NCI-H748 (cell line): ENCODE measurements around the gene LMBR1L.
A peak's percentile ranks its signal among the peaks of the same experiment; 100 is the strongest.
"Not testable (repeated sequence)": the region's sequence is repeated elsewhere in the genome, so short reads cannot be mapped to it uniquely, and the experiment has no call there.

Experiments
- DNase-seq: peaks from one replicate; lab custom pipeline; 2025; ENCODE audit not compliant: unreplicated experiment; lab: John Stamatoyannopoulos, UW

Gene LMBR1L

DNA sequence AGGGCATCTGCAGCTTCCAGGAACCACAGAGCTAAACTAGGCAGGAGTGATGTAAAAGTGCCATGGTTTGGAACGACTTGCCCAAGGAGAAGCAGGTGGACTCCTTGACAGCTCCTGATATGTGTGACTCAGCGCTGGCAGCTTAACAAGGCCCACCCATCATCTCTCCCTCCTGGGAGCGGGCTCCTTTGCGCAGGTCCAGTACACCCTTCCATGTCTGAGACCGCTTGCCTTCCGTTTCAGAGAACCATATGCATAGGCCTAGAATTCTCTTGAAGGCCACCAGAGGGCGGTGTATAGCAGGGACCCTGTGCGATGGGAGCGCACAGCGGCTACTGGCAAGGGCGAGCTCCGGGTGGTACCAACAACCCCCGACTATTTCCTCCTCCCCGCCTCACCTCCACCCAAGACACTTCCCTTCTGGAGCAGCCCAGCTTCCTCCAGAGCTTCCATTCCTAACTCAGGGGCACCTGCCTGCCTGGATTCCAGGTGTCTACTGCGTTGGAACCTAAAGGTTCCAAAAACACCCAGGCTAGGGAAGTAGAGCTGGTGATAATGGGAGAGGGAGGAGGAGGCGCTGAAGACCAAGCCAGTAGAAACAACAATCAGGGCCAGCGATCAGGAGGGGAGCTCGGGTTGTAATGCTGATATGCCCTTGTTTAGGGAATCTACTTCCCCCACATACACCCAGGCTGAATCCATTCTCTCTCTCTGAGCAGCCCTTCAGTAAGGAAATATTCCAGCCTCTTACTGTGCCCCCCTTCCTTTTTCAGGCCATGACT is 22.3 kb downstream of the LMBR1L start:
- peak; percentile 88 for DNase-seq

DNA sequence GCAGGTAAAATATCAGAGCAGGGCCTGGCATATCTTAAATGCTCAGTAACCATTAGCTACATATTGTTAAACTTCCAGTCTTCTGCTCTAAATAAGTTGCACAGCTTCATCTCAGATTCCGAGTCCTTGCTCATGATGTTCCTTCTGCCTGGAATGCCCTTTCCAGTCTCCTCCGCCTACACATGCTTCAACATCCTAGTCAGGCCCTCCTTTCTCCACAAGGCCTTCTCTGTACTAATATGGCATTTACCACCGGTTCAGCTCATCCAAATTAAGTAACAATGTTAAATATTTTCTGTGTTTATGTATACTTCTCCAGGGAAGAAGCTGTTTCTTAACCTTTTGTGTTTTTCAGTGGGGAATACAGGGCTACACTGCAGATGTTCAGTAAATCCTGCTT is 24.5 kb downstream of the LMBR1L start:
- no peak for DNase-seq

DNA sequence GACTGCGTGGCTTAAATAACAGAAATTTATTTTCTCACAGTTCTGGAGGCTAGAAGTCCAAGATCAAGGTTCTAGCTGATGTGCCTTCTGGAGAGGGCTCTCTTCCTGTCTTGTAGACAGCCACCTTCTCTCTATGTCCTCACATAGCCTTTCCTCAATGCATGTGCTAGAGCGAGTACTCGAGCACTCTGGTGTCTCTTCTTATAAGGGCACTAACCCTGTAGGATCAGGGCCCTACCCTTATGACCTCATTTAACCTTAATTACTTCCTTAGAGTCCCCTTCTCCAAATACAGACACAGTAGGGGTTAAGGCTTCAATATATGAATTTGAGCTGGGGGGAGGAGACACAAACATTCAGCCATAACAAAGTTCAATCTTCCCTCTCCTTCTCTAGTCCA is 26.2 kb downstream of the LMBR1L start:
- no peak for DNase-seq

DNA sequence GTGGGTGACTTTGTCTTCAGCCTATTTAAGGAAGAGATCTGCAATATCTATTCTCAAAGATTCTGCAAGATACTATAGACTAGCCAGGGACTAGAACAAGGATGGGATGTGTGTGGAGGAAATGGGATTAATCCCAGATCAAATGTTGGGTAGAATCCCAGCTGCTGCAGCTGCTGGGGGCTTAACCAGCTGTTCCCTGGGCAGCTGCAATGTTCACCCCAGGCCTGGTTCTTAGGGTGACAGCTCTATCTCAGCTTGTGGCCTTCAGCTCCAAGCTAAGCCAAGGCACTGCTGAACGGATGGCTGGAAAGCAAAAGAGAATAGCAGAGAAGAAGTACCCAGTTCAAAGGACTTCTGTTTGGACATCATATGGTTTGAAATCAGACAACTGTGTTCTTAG is 30.9 kb downstream of the LMBR1L start:
- no peak for DNase-seq

DNA sequence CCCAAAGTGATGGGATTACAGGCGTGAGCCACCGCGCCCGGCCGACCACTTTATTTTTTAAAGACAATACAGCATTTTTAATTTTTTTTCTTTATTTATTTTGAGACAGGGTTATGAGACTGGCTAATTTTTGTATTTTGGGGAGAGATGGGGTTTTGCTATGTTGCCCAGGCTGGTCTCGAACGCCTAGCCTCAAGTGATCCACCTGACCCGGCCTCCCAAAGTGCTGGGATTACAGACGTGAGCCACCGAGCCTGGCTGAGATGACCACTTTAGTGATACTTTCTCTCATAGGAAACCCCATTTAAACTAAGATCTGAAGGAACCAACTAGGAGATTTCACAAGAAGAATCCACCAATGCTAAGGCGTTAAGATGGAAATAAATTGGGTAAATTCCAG is 39.7 kb downstream of the LMBR1L start:
- no peak for DNase-seq

DNA sequence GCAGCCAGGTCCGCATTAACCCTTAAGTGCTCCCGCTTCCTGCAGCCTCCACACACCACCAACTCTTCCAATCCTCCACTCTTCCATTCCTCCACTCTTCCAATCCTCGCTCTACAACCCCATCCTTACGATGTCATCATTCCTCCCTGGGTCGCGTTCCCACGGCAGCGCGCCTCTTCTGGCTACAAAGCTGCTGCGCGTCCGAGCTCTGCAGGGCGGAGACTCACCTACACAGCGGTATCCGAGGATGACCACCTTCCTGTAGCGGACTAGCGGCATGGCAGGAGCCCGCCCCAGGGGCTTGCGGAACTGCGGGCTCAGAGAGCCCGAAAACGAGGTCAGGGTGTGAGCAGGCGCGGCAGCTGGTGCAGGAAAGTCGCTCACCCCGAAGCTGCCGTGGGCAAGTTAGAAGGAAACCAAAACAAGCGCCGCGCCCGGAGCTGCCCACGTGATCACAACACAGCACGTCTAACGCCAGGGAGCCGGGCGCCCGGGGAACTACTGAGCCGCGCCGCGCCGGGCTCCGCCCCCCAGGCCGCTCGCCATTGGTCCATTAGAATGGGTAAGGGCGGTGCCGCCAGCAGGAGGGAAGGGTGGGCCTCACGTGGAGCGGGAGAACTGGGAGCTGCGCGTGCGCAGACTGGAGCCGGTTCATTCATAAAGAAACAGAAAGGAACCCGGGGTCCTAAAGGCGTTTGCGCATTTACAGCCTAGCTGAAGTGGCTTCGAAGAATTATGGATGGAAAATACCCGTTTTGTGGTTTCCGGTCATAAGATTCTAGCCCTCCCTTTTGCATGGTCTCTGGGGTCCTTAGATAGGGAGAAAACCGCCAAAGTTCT is 40.9 kb downstream of the LMBR1L start, which contains the start of gene RHEBL1:
Gene RHEBL1 (minus strand): TSS at position 473 of the 840 bp plus-strand sequence. CDS start 194 bp downstream, at position 279.
- DNase-seq: peak; percentile 98

DNA sequence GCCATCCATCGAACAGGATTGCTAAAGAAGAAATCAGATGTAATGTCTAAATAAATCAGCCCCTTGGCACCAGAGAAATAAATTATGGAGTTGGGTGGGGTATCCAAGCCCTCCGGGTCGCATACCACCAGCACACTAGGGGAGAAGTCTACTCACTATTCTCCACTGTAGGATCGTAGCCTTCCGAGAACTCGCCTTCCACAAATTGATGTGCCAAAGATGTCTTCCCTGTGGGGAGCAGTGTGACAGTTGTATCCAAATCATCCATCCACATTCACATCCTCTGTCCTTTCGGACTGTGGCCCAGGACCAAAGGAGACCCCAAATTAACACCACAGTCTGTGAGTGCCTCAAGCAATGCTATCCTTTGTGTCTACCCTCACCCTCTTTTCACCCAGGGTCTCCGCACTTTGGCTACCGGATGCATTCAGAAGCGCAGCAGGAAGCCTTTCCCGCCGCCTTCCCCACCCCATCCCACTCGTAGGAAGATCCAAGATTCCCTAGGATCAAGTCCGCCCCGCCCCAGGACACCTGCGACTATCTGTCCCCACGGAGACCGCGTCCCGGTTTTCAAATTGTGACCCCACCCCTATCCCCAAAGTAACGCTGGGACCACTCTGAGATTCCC is 41.7 kb downstream of the LMBR1L start:
- peak; percentile 32 for DNase-seq

DNA sequence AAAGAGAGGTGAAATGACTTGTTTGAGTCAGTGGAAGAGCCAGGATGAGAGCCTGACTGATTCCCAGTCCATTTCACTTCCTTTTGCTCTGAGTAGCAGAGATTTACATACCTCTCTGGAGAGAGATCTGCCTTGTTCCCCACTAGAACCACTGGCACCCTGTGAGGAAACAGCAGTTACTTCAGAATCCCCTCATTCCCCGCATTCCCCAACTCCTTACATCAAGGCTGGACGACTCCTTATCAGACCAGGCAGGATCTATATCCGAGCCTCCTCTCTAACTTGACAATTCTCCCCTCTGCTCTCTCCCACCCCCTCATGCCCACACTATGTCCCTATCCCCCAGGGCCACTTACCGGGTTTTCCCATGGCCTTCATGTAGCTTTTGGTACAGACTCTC is 44.5 kb downstream of the LMBR1L start:
- DNase-seq: no peak

DNA sequence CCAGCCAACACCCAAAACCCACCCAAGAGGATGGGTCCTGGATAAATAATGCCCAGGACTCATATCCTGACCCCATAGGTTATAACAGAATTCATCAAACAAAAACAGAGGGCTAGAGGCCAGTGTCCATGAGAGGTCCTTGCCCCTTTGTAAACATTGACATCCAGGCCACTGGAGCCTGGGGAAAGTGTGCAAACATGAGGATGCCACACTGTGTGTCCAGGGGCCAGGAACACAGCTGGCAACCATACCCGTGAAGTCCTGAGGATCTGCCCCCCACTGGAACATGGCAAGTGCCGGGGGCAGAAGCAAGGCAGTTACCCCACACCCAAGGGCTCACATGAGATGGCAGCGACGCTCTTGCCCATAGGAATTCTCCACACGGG is 45.9 kb downstream of the LMBR1L start:
- no peak for DNase-seq

DNA sequence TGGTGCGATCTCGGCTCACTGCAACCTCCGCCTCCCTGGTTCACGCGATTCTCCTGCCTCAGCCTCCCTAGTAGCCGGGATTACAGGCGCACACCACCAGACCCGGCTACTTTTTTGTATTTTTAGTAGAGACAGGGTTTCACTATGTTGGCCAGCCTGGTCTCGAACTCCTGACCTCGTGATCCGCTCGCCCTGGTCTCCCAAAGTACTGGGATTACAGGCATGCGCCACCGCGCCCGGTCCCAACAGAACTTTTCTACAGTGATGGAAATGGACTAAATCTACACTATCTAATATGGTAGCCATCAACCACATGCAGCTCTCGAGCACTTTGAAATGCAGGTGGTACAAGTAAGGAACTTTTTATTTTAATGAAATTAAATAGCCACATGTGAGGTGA is 48.7 kb downstream of the LMBR1L start:
- DNase-seq: not testable (repeated sequence)

DNA sequence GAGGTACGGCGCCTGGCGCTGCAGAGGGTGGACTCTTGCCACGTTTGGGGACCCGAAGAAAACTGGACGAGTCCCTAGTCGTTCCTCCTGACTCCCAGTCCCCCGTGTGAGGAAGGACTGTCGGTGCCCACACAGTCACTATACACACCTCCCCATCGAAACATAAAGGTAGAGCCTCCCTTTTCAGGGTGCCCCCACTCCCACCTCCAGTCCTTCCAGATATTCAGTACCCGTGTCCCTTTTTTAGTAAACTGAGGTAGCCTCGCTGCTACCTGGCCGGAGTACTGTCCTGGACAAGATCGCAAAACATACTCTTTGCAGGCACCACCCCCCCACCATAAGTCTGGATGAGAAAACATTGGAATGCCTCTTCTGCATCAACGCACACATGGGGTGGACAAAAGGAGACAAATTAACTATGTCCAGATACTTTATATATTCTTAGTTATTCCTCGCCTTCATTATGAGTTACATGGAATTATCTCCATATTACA is 49.4 kb downstream of the LMBR1L start:
- no peak for DNase-seq

DNA sequence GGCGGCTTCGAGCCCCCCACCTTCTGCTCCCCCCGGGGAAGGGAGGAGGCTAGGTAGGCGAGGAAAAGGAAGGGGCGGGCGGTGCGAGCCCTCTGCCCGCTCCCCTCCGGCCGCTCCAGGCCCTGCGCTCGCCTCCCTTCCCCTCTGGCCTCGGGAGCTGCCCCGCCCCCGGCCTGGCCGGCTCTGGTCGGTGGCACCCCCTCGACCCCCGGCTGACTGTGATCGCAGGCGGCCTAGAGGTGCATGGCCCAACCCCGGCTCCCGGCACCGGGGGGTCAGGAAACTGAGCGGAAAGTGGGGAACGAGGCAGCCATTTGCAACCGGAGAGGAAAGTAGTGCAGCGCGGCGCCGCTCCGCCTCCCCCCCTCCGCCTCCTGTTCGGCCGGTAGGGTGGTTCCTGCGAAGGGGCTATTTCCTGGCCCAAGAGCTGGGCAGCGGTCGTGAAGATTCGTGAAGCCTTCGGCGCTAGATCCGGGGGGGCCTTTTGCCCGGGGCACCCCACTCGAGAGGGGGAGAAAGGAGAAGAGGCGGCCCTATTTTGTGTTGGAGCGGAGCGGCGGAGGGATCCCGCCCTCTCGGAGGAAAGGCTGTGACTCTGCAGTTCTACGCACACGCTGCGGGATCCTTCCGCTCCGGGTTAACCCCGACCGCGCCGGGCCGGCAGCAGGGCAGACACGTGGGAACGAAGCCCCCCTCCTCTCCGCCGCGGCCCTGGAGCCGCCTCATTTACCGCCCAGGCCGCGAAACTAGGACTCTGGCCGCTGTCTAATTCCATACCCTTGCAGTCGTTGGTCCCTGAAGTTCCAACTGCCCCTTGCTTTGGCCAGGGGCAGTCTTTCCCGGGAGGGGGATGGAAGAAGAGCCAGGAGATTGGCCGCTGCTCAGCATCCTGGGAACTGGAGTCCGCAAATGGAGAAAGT is 50.1 kb downstream of the LMBR1L start, which contains the start of gene KMT2D:
Gene KMT2D (minus strand): TSS at position 558 of the 920 bp plus-strand sequence. CDS start 5,470 bp downstream, outside the sequence.
- DNase-seq: peak; percentile 97

DNA sequence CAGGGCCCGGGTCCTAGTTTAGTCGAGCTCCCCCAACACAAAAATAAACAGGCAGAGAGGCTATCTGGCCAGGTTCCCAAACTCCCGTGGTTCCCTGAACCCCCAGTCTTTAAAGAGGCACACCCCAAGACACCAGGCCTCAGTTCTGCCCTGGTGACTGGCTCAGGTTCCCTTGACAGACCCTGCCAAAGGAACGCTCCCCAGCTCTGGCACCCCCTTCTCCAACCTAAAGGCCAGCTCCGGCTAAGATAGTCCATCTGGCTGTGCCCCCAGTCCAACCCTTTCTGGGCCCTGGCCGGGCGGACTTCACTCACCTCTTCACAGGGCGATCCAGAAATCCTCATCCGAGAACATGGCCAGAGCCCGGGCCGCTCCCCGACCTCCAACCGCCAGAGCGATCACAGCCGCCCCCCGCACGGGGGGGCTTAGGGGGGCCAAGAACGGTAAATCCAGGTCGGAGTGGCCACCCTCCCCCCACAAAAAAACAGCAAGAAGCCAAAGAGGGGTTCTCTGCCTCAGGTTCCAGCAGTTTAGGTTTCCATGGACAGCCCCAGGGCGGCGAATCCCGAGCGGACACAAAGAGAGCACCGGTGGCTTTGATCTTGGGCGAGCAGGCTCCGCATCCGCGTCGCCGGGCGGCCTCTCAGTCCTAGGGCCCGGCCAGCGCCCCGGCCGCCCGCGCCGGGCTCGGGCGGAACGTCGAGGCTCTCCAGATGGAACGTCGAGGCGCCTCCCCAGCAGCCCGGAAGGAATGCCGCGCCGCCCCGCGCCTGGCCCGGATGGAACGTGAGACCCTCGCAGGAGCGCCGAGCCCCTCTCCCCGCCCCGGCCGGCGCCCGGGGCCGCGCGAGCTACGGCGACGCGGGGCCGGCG is 51.1 kb downstream of the LMBR1L start:
- DNase-seq: peak; percentile 45

DNA sequence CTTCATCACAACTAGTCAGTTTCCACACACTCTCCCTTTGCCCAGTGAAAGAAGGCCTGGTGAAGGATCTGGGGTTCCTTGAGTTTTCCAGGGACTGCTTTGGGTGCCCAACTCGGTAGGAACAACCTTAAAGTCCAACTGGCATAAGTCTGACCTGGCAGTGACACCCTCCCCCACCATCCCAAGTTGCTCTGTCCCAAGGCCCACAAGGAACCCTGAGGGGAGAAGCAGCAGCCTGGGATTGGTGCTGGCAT is 51.7 kb downstream of the LMBR1L start:
- DNase-seq: no peak

DNA sequence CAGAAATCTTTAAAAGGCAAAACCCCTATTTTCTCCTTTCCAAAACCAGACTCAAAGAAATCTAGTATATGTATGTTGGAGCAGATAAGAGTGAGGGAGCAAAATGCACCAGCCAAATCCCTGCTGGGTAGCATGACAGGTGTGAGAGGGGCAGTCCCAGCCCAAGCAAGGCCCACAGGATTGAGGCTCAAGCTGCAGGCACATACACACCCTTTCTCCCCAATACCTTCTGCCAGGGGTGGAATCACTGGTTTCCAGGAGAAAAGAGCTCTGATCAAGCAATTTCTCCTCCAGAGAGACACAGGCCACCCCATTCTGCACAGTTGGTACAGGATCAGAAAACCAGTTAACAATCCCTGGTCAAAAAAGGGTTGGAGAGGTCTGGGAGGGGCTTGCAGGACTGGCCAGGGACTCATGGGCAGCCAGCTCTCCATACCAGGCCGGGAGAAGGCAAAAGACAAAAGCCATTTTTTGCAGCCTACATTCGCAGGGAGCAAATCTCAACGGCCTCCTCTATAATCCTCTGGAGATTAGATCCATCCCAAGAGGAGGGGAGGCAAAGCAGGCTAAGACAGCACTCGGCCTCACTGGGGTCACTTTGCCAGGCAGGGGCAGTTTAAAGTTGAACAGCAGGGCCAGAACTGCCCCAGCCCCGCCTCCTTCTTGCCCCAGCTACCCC is 52.1 kb downstream of the LMBR1L start:
- DNase-seq: no peak

DNA sequence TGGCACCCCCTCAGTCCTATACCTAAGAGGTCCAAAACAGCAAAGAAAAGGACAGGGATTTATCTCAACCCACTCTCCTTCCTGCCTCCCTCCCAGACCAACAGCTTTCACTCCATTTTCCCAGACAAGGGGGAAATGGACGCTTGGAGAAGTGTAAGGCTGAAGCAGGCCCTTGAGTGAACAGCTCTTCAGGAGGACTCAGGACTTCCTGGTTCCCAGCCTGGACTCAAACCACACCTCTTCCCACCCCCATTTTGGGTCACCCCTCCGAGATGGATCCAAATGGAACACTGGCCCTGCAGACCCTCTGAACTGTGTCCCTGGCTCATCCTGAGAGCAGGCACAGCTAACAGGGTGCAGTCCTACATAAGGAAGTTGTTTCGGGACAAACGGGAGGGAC is 52.8 kb downstream of the LMBR1L start:
- DNase-seq: no peak

DNA sequence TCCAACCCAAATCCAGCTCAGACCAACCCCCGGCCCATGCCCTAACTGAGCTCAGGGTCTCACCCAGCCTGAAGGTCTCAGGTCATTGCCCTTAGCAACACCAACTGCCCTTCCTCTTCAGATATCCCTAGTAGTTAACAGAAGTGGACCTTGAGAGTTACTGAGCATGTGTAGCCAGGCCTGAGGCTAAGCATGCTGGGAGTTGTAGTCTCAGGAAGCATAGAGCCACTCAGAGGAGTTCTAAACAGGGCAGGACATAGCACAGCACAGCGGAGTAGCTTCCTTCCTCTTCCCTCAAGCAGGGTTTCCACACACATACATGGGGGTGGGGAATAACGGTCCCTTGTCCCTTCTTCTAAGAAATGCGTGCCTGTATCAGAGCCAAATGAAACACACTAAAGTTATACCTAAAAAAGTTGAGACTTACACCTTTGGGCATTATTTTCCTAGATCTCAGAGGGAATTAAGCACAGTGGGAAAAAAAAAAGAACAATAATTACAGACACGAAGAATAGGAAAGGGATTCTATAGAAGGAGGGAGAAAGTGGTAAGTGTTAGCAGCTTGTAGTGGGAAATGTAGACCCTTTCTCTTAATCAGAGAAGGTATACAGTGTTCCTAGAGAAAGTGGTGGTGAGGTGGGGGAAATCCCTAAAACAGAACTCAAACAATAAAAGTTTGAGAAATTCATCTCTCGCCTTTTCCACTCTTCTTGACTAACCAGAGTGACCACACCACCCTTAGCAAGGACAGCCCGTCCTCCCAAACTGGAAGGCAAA is 54.5 kb downstream of the LMBR1L start:
- peak; percentile 19 for DNase-seq

DNA sequence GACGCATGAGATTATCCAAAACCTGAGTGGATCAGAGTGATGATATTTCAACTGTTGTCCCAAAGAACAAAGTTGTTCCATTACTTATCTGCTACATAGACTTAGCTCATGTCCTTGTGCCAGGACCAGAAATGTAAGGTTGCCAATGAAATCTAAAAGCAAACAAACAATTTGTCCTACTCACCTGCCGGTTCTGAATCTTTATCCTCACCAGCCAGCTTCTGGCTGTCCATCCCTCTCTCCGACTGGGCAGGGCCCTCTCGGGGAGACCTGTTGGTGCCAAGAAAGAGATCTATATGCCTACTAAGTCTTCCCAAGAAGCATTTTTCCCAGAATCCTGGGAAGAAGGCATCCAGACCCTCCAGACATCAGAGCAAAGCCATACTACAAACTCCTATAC is 55.6 kb downstream of the LMBR1L start:
- DNase-seq: no peak
